ENCODE measurements around the gene GLRA2.

GRCh38 chrX:14616836-14617235 is 87.5 kb downstream of the GLRA2 start:
- TF ChIP-seq POLR2A (IDR thresholded peaks at IDR 0.05; ENCODE audit: low read depth, low read length), result no peak
- no peak for TF ChIP-seq POU2F2 (IDR thresholded peaks at IDR 0.05; ENCODE audit: low read depth, low read length)

Data from GM12891 (cell line).